Peyer's patch (tissue), 4 donors: ENCODE measurements around the gene RANGAP1. TPM values are rescaled to one million over a fixed set of nuclear protein-coding genes. Genes with fewer than 3 reads are reported as not detected.

Experiments used
- DNase-seq, 3 donors: peaks; one replicate each; pipeline ENCODE4 v3.0.0-alpha.2; 2017 to 2019
- H3K27ac ChIP-seq, 4 donors: fragments of 200-600 bp; sonication (generic); one replicate each; pipeline ENCODE4 v1.5.1; 2016 to 2019
- H3K27me3 ChIP-seq, 2 donors: fragments of 200-600 bp; sonication (generic); one replicate each; pipeline ENCODE4 v1.5.1; 2019
- H3K36me3 ChIP-seq, 3 donors: fragments of 200-600 bp; sonication (generic); one replicate each; pipeline ENCODE4 v1.5.1; 2016 to 2019
- H3K4me1 ChIP-seq, 4 donors: fragments of 200-600 bp; sonication (generic); one replicate each; pipeline ENCODE4 v1.5.1; 2016 to 2019
- H3K4me3 ChIP-seq, 4 donors: fragments of 200-600 bp; sonication (generic); 1 replicate in 3 of 4; 2 replicates in 1 of 4; pipeline ENCODE4 v1.5.1; 2016 to 2019; ENCODE audit warnings: mild to moderate bottlenecking in 1 of 4
- H3K9me3 ChIP-seq, 4 donors: fragments of 200-600 bp; sonication (generic); one replicate each; pipeline ENCODE4 v1.5.1; 2016 to 2019; ENCODE audit warnings: mild to moderate bottlenecking in 1 of 4
- POLR2A ChIP-seq, 2 donors: fragments of 450-650 bp; IDR thresholded peaks; one replicate each; pipeline ENCODE4 v1.5.1; 2017; ENCODE audit warnings: antibody characterized with exemption in 2 of 2, mild to moderate bottlenecking in 2 of 2, moderate library complexity in 2 of 2
- total RNA-seq, 4 donors: library from RNA; depleted of rRNA; stranded (reverse); fragments of >200 nt; gene quantifications; one replicate each; pipeline ENCODE4 v1.1.0, GENCODE V29; 2016
- TF ChIP-seq, protein P1 (sequence below), 6 experiments: fragments of 450-650 bp in 4 of 6; fragments of 200-600 bp in 2 of 6; sonication (generic) in 1 of 6; IDR thresholded peaks; one replicate each; pipeline ENCODE4 v1.5.1; 2017 to 2019; ENCODE audit warnings: antibody characterized with exemption in 6 of 6, mild to moderate bottlenecking in 3 of 6, moderate library complexity in 1 of 6

Gene RANGAP1
- total RNA-seq, 4 donors from 2014 or later = 29.8 to 79.2 (median 35.8) TPM

DNA sequence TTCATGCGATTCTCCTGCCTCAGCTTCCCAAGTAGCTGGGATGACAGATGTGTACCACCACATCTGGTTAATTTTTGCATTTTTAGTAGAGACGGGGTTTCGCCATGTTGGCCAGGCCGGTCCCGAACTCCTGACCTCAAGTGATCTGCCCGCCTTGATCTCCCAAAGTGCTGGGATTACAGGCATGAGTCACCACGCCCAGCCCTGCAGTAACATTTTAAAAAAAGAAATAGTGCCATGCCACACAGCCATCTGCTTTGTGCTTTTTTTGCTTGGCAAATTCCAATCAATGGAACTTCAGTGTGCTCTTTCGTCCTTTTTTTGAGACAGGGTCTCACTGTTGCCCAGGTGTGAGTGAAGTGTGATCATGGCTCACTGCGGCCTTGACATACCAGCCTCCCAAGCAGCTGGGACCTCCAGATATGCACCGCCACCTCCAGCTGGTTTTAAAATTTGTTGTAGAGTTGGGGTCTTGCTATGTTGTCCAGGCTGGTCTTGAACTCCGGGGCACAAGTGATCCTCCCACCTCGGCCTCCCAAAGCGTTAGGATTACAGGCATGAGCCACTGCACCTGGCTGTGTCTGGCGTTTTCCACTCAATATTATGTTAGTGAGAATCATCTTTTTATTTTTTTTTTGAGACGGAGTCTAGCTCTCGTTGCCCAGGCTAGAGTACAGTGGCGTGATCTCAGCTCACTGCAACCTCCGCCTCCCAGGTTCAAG lies 43.4 kb downstream of the RANGAP1 start:
- no peak for DNase-seq
- Histone ChIP-seq H3K27me3 (no peaks in the 10 kb centered on the region), H3K9me3 (no peaks in the 10 kb centered on the region), H3K4me1 (peaks cover 0 to 6% (median 3%) of the 10 kb centered on the region in 4 donors), H3K36me3 (peaks cover 0 to 22% (median 0%) of the 10 kb centered on the region in 3 donors), H3K4me3 (no peak overlapping the region), H3K27ac (no peak overlapping the region)
- TF ChIP-seq POLR2A (IDR thresholded peaks at IDR 0.05) = no peak
- TF ChIP-seq, protein P1, sequence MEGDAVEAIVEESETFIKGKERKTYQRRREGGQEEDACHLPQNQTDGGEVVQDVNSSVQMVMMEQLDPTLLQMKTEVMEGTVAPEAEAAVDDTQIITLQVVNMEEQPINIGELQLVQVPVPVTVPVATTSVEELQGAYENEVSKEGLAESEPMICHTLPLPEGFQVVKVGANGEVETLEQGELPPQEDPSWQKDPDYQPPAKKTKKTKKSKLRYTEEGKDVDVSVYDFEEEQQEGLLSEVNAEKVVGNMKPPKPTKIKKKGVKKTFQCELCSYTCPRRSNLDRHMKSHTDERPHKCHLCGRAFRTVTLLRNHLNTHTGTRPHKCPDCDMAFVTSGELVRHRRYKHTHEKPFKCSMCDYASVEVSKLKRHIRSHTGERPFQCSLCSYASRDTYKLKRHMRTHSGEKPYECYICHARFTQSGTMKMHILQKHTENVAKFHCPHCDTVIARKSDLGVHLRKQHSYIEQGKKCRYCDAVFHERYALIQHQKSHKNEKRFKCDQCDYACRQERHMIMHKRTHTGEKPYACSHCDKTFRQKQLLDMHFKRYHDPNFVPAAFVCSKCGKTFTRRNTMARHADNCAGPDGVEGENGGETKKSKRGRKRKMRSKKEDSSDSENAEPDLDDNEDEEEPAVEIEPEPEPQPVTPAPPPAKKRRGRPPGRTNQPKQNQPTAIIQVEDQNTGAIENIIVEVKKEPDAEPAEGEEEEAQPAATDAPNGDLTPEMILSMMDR (IDR thresholded peaks at IDR 0.05) = no peak

DNA sequence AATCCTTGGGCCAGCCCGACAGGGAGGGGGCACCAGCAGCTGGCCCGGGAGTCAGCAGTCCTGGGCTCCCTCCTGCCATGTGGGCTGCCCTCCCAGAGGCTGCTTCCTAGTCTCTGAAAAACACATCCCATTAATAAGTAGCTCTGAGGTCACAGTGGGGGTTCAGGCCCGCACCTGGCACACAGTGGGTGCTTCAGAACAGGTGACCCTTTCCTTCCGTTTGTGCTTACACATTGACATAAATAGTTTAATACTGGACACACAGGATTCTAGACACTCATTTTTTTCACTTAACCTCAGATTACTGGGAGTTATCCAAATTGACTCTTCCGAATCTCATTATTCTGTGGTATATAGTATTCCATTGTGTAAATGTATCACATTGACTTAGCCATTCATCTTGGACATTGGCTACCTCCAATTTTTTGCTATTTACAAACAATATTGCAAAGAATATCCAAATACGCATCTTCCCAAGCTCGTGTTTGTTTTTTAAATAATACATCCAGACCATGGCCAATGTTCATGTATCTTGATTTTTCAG lies 44.8 kb downstream of the RANGAP1 start:
- Histone ChIP-seq H3K27ac (no peak overlapping the region), H3K27me3 (no peaks in the 10 kb centered on the region), H3K9me3 (no peaks in the 10 kb centered on the region), H3K4me1 (peaks cover 0 to 14% (median 8%) of the 10 kb centered on the region in 4 donors), H3K4me3 (no peak overlapping the region), H3K36me3 (peaks cover 0 to 10% (median 0%) of the 10 kb centered on the region in 3 donors)
- TF ChIP-seq POLR2A (IDR thresholded peaks at IDR 0.05) = no peak
- TF ChIP-seq, protein P1 (IDR thresholded peaks at IDR 0.05) = no peak
- DNase-seq = no peak

DNA sequence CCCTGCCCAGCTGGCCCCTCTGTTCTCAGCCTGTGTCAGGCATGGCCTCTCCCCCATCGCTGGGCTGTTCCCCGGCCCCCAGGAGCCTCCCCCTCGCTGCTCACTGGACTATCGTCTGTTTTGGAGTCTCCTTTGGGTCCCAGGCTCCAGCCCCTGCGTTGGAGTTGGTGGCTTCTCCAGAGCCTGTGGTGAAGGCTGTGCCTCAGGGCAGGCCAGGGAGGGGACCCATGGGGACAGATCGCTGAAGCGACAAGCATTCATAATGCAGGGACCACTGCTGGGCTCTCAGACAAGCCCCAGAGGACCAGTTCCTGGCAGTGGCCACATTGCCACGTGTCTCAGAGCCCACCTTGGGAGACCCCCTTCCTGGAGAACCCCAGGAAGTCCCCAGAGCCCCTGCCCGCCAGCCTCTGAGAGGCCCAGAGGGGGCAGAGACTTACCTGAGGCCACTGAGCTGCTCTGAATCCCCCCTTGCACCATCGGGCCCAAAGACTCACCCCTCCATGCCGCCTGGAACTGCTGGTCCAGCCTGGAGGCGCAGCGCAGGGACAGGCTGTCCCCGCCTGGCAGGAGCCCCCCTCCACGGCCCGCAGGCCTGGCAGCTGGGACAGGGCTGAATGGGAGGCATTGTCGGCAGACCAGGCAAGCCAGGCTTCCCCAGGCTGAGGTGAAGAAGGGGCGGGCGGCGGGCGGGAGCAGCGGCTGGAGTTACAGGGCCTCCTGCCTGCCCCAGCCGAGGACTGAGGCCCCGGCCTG lies 45.4 kb downstream of the RANGAP1 start, which contains the start of gene CHADL:
Gene CHADL, minus strand, starts transcription at position 555 of the 756 bp plus-strand sequence. Its CDS starts 50 bp downstream, at position 505.
- H3K27ac ChIP-seq = no peak within 1 kb of the TSS
- no peaks in the 10 kb centered on the region for H3K9me3 ChIP-seq
- peaks cover 0 to 14% (median 8%) of the 10 kb centered on the region in 4 donors for H3K4me1 ChIP-seq

DNA sequence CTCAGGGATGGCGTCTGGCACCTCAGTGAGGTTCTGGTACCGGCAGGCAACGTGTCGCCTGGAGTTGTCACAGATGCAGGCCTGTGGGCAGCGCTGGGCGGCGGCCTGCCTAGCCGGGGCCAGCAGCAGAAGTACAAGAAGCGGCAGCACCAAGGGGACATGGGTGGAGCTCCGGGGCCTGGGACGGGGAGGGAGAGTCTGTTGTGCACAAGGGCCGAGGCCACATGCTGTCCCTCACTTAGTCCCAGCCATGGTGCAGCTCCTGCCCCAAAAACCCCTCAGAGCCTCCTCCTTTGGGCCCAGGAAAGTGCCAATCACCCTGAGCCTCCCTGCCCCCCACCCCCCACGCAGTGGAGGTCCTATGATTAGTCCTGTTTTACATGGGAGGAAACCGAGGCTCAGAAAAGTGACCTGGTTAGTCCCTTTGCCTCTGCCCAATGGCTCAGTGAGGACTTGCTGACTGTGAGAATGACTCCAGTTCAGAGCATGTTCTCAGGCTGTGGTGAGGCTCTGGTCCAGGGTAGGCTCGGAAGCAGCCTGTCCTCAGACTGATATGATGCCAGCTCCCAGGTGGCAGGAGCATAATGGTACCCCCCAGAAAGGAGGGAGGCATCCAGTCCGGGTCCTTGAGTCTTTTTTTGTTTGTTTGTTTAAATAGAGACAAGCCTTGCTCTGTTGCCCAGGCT lies 46.4 kb downstream of the RANGAP1 start:
- DNase-seq = no peak
- TF ChIP-seq, protein P1 (IDR thresholded peaks at IDR 0.05) = no peak
- TF ChIP-seq POLR2A (IDR thresholded peaks at IDR 0.05) = no peak
- H3K27me3 ChIP-seq = no peaks in the 10 kb centered on the region
- H3K36me3 ChIP-seq = no peaks in the 10 kb centered on the region
- no peaks in the 10 kb centered on the region for H3K9me3 ChIP-seq
- peaks cover 0 to 14% (median 8%) of the 10 kb centered on the region in 4 donors for H3K4me1 ChIP-seq
- no peak overlapping the region for H3K4me3 ChIP-seq
- no peak overlapping the region for H3K27ac ChIP-seq

More for the DNA sequence above, 45.4 kb downstream of the RANGAP1 start, which contains the start of gene CHADL:
- Histone ChIP-seq H3K4me3 (no peak within 1 kb of the TSS), H3K36me3 (peaks cover 0 to 3% (median 0%) of the 10 kb centered on the region in 3 donors), H3K27me3 (no peaks in the 10 kb centered on the region)
- DNase-seq = no peak
- TF ChIP-seq POLR2A (IDR thresholded peaks at IDR 0.05) = no peak
- TF ChIP-seq, protein P1 (IDR thresholded peaks at IDR 0.05) = no peak
